Progenitor cell of endocrine pancreas (in vitro differentiated cells): Measurements from ENCODE around the gene SLC41A3. TPM values are rescaled to one million over a fixed set of nuclear protein-coding genes. Genes with fewer than 3 reads are reported as not detected.

Source experiments
- DNase-seq: peaks from one replicate; pipeline ENCODE4 v3.0.0; 2021; ENCODE audit warnings: low spot score; ENCODE audit not compliant: unreplicated experiment
- H3K27ac Mint-ChIP-seq: 2 replicates; pipeline ENCODE4 v1.8.0; 2021; ENCODE audit warnings: mild to moderate bottlenecking, moderate library complexity, mixed read lengths
- H3K27me3 Mint-ChIP-seq: 2 replicates; pipeline ENCODE4 v1.8.0; 2021; ENCODE audit warnings: mixed read lengths
- H3K36me3 Mint-ChIP-seq: 2 replicates; pipeline ENCODE4 v1.8.0; 2022; ENCODE audit warnings: mixed read lengths; ENCODE audit not compliant: insufficient read depth
- H3K4me1 Mint-ChIP-seq: 2 replicates; pipeline ENCODE4 v1.8.0; 2021; ENCODE audit warnings: low read depth, mixed read lengths
- H3K4me3 Mint-ChIP-seq: 2 replicates; pipeline ENCODE4 v1.8.0; 2021; ENCODE audit warnings: low read depth, mild to moderate bottlenecking, moderate library complexity, mixed read lengths
- H3K9me3 Mint-ChIP-seq: 2 replicates; pipeline ENCODE4 v1.8.0; 2021; ENCODE audit warnings: low read depth, mixed read lengths
- CTCF ChIP-seq: fragments of 200-600 bp; sonication (generic); IDR thresholded peaks from one replicate; pipeline ENCODE4 v1.5.0; 2021; ENCODE audit warnings: antibody characterized with exemption, mild to moderate bottlenecking; ENCODE audit not compliant: unreplicated experiment
- total RNA-seq: library from RNA; stranded (reverse); gene quantifications from 2 replicates; pipeline ENCODE4 v1.2.1, GENCODE V29; 2021

Gene SLC41A3
- total RNA-seq, 1 donor from 2014 or later: 62.4 TPM

- Mint-ChIP-seq H3K36me3 (peaks cover 31% of the 10 kb centered on the region), H3K4me3 (no peak overlapping the region), H3K9me3 (peaks cover 18% of the 10 kb centered on the region), H3K27me3 (no peaks in the 10 kb centered on the region), H3K4me1 (no peaks in the 10 kb centered on the region), H3K27ac (no peak overlapping the region)
- no peak for TF ChIP-seq CTCF
- DNase-seq: no peak
Measured at GRCh38 chr3:126025862-126026261, 58.1 kb downstream of the SLC41A3 start.

GRCh38 chr3:126025116-126025729 is 58.7 kb downstream of the SLC41A3 start:
- Mint-ChIP-seq H3K27me3 (no peaks in the 10 kb centered on the region), H3K4me3 (no peak overlapping the region), H3K4me1 (peaks cover 2% of the 10 kb centered on the region), H3K36me3 (peaks cover 34% of the 10 kb centered on the region), H3K27ac (peak overlapping the region; percentile 69), H3K9me3 (peaks cover 18% of the 10 kb centered on the region)
- TF ChIP-seq CTCF: no peak
- DNase-seq: no peak

- no peak for DNase-seq
- TF ChIP-seq CTCF: no peak
- Mint-ChIP-seq H3K4me3 (no peak overlapping the region), H3K27me3 (no peaks in the 10 kb centered on the region), H3K9me3 (peaks cover 14% of the 10 kb centered on the region), H3K4me1 (peaks cover 2% of the 10 kb centered on the region), H3K36me3 (peaks cover 29% of the 10 kb centered on the region), H3K27ac (no peak overlapping the region)
Measured at GRCh38 chr3:126024049-126024854, 59.7 kb downstream of the SLC41A3 start.

- no peaks in the 10 kb centered on the region for H3K27me3 Mint-ChIP-seq
- H3K27ac Mint-ChIP-seq: no peak overlapping the region
- peaks cover 2% of the 10 kb centered on the region for H3K4me1 Mint-ChIP-seq
- TF ChIP-seq CTCF: no peak
- H3K4me3 Mint-ChIP-seq: no peak overlapping the region
- no peak for DNase-seq
- peaks cover 8% of the 10 kb centered on the region for H3K9me3 Mint-ChIP-seq
- H3K36me3 Mint-ChIP-seq: peaks cover 21% of the 10 kb centered on the region
Measured at GRCh38 chr3:126023390-126023789, 60.5 kb downstream of the SLC41A3 start.

GRCh38 chr3:126022741-126023359 is 61.1 kb downstream of the SLC41A3 start:
- DNase-seq: no peak

More at GRCh38 chr3:126022741-126023359, 61.1 kb downstream of the SLC41A3 start:
- Mint-ChIP-seq H3K27me3 (no peaks in the 10 kb centered on the region), H3K27ac (no peak overlapping the region), H3K9me3 (peaks cover 7% of the 10 kb centered on the region), H3K36me3 (peaks cover 20% of the 10 kb centered on the region), H3K4me1 (peaks cover 2% of the 10 kb centered on the region), H3K4me3 (no peak overlapping the region)
- no peak for TF ChIP-seq CTCF
